ENCODE measurements around the gene ACAT2. TPM values are rescaled to one million over a fixed set of nuclear protein-coding genes. Genes with fewer than 3 reads are reported as not detected.

The ACAT2 gene
- polyA plus RNA-seq, 3 donors: 9.9 to 18.8 (median 16.9) TPM

DNA sequence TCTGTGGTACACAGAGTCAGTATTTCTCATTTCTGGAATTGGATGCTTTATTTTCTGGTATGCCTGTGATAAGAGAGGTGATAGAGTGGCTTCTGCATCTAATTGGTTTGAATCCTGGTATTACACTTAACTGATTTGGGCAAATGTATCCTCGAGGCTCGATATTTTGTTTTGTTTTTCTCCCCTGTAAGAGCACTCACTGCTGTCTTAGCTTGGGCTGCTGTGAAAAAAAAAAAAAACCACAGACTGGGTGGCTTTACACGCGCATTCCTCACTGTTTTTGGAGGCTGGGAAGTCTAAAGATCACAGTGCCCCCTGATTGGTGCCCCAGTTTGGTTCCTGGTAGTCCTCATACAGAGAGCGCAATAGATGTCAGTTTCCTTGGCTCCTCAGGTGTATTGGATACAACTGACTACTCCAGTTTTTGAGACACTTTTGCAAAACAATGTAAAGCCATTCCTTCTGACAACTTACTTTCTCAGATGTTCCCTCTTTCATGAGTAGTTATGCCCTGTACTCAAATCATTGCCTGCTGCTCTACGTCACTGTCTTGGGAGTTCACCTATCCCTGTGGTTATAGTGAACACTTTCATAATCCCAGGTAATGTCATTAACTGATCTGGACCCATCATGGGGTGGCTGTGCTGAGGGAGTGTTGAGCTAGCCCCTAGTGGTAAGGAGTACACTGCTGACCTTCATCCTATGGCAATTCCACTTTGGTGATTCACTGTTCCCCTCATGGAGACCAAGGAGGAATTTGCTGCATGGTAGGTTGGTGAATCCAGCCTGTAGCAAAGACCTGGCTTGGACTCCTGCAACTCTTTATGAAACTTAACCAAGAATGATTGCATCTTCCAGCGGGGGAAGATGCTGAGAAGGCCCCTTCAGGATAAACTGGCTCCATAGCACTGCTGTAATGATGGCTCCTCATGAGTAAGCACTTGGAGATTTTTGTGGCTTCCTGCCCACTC, 3.5 kb upstream of the ACAT2 start:
- no peak overlapping the region for H3K27ac ChIP-seq (ENCODE audit: low read depth, low read length)
- 94 to 96% (median 94%) methylated on average over 7 of the region's 7 CpGs for WGBS, 3 donors

DNA sequence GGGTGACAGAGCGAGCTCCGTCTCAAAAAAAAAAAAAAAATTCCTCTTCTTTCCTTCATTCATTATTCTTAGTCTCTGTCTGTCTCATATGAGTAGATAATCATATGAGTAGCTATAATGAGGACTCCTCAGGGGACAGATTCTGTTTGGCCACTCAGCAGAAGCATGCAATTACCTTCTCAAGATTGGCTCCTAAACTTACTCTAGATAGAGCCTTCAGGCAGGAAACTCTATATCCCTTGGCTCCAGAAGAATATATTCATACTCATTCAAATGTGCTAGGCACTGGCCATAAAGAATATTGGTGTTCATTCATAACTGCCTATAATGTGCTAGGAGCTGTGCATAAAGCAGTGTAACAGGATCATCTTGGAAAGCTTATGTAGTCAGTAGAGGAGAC, 2.2 kb upstream of the ACAT2 start:
- 38% methylated on average over 1 of the region's 2 CpGs; no CpG with 5 or more reads in 2 of the 3 donors for WGBS, 3 donors
- H3K27ac ChIP-seq (ENCODE audit: low read depth, low read length): no peak overlapping the region

DNA sequence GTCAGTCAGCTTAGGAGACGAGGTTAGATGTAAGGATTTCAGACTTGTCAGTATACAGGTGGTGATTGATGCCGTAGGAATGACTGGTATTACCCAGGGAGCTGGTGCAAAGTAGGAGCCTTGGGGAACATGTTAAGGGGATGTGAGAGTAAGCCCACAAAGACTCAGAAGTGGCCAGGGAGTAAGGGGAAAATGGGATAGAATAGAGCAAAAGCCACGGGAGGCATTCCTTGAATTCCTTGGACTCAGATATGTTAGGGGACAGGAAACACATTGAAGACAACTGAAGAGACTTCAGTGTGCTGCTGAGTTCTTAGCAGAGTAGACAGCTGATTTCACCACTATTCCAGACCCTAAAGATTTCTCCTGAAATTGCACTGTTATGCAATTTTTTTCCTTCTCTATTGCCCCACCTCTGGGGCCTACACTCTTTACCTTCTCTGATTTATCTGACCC, 1.2 kb upstream of the ACAT2 start:
- H3K27ac ChIP-seq (ENCODE audit: low read depth, low read length): no peak overlapping the region
- 47 to 59% (median 50%) methylated on average over 3 of the region's 3 CpGs for WGBS, 3 donors

GRCh38 chr6:159761129-159761872, 544 bp upstream of the ACAT2 start:
- no peak overlapping the region for H3K27ac ChIP-seq (ENCODE audit: low read depth, low read length)
- 3 to 8% (median 6%) methylated on average over 44 to 45 of the region's 45 CpGs for WGBS, 3 donors

GRCh38 chr6:159762681-159763293, 942 bp downstream of the ACAT2 start:
- WGBS, 3 donors: 10 to 17% (median 11%) methylated on average over 16 of the region's 16 CpGs

DNA sequence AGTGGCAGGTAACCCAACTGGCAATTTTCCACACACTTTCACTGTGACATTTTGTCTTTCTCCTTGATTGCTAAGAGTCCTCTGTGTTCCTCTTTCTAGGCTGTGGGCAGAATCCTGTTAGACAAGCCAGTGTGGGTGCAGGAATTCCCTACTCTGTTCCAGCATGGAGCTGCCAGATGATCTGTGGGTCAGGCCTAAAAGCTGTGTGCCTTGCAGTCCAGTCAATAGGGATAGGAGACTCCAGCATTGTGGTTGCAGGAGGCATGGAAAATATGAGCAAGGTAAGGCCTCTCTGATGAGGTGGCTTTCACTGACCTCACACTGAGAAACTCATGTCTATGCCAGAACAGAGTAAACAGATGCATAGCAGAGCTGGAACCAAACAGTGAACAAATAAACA, 5.1 kb downstream of the ACAT2 start:
- H3K27ac ChIP-seq (ENCODE audit: low read depth, low read length): no peak overlapping the region

More at GRCh38 chr6:159762681-159763293, 942 bp downstream of the ACAT2 start:
- H3K27ac ChIP-seq (ENCODE audit: low read depth, low read length): no peak overlapping the region

- no peak overlapping the region for H3K27ac ChIP-seq (ENCODE audit: low read depth, low read length)
Observed at GRCh38 chr6:159769470-159769869, 7.6 kb downstream of the ACAT2 start.

DNA sequence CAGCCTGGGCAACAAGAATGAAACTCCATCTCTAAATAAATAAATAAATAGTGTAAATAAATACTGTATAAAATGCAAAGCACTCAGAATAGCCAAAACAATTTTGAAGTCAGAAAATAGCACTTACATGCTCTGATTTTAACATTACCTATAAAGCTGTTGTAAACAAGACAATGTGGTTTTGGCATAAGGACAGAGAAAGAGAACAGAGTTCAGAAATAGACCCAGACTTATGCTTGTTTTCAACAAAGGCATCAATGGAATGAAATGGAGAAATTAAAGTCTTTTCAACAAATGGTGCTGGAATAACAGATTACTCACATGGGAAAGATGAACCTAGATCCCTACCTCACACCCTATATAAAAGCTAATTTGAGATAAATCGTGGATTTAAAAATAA, 10.4 kb downstream of the ACAT2 start:
- 0 to 38% (median 0%) methylated on average over 1 of the region's 1 CpG for WGBS, 3 donors
- no peak overlapping the region for H3K27ac ChIP-seq (ENCODE audit: low read depth, low read length)

GRCh38 chr6:159777240-159777904, 15.5 kb downstream of the ACAT2 start:
- WGBS, 3 donors: 74 to 83% (median 76%) methylated on average over 7 of the region's 7 CpGs

GRCh38 chr6:159778131-159778530, 16.3 kb downstream of the ACAT2 start:
- no peak overlapping the region for H3K27ac ChIP-seq (ENCODE audit: low read depth, low read length)
- WGBS, 3 donors: 57 to 71% (median 70%) methylated on average over 1 of the region's 1 CpG

More at GRCh38 chr6:159777240-159777904, 15.5 kb downstream of the ACAT2 start:
- no peak overlapping the region for H3K27ac ChIP-seq (ENCODE audit: low read depth, low read length)

GRCh38 chr6:159778542-159779103, 16.8 kb downstream of the ACAT2 start:
- no peak overlapping the region for H3K27ac ChIP-seq (ENCODE audit: low read depth, low read length)
- whole genome bisulfite sequencing, 3 donors: 41 to 88% (median 73%) methylated on average over 3 of the region's 3 CpGs

GRCh38 chr6:159788276-159788675, 26.4 kb downstream of the ACAT2 start:
- WGBS, 3 donors: 24 to 42% (median 33%) methylated on average over 15 of the region's 15 CpGs
- H3K27ac ChIP-seq (ENCODE audit: low read depth, low read length): no peak overlapping the region

- peak overlapping the region; percentile 23 for H3K27ac ChIP-seq (ENCODE audit: low read depth, low read length)
- 0% methylated on average over 47 to 60 of the region's 60 CpGs for WGBS, 3 donors
Observed at GRCh38 chr6:159788753-159789376, 27.0 kb downstream of the ACAT2 start.

GRCh38 chr6:159789377-159790148, 27.7 kb downstream of the ACAT2 start, which contains the start of gene TCP1:
Gene TCP1, minus strand, starts transcription at chr6:159789602. Its CDS starts 134 bp downstream, at chr6:159789468.
- 0 to 1% (median 0%) methylated on average over 63 to 64 of the region's 64 CpGs for WGBS, 3 donors
- H3K27ac ChIP-seq (ENCODE audit: low read depth, low read length): peak within 1 kb of the TSS; percentile 53

GRCh38 chr6:159790149-159790955, 28.5 kb downstream of the ACAT2 start, which contains the start of gene MRPL18:
Gene MRPL18, plus strand, starts transcription at chr6:159790467. Its CDS starts 121 bp downstream, at chr6:159790588.
- H3K27ac ChIP-seq (ENCODE audit: low read depth, low read length): peak within 1 kb of the TSS; percentile 53
- WGBS, 3 donors: 0% methylated on average over 56 of the region's 56 CpGs

Measured in adipose tissue (tissue), 3 donors.